Stimulated activated CD8-positive, alpha-beta memory T cell treated with anti-CD3 and anti-CD28 coated beads, Interleukin-15, amount 100 ng/mL, for 48 hours (primary cell): ENCODE measurements around the gene TTC7B.

Experiments used
- DNase-seq, 2 donors: peaks; one replicate each; pipeline ENCODE4 v3.0.0-alpha.2; 2020; ENCODE audit warnings: low read depth in 2 of 2

Gene TTC7B

DNA sequence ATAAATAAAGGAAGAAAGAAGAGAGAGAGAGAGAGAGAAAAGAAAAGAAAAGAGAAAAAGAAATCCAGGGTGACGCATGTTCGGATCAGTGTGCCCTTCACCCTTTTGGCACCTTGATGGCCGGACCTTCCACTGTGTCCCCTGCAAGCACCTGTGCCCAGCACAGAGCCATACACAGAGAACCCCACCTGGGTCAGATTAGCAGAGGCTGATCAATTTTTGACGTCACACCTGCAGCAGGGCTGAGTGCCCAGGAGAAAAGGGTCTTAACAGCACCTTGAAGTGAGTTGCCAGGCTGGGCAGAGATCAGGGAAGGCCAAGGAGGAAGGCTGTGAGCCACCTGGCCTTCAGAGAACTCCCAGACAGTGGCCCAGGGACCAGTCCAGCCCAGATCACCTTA lies 305.0 kb downstream of the TTC7B start:
- DNase-seq, result no peak

DNA sequence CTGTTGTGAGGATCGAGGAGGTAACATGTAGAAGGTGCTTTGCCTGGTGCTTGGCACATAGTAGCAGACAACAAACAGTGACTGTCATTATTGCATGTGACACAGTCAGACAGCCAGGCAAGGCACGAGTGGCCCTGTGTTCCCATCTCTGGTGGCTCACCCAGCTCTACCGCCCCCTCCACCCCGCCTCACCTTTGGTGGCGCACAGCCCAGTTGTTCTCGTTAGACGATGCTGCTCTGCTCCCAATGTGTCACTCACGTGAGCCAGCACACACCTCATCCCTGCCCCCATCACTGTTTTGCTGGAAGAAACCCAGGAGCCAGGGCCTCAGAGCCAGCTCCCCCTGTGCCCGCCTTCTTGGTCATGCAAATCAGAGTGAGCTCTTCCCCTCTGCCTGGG lies 306.1 kb downstream of the TTC7B start:
- DNase-seq, result no peak

DNA sequence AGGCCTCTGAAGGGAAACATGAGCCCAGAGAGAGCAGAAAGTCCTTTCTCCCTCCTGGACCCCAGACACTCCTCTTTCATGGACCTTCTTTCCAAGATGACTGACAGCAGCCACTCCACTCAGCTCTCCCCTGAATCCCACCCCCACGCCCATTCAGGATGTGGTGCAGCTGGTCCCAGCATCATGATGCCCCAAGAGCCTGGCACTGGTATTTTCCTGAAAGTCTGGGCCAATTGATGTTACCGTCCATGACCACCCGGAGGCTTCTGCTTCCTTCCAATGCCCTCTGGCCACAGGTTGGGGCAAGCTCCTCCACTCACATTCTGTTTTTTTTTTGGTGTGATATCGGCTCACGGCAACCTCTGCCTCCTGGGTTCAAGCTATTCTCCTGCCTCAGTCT lies 306.8 kb downstream of the TTC7B start:
- DNase-seq, result no peak

DNA sequence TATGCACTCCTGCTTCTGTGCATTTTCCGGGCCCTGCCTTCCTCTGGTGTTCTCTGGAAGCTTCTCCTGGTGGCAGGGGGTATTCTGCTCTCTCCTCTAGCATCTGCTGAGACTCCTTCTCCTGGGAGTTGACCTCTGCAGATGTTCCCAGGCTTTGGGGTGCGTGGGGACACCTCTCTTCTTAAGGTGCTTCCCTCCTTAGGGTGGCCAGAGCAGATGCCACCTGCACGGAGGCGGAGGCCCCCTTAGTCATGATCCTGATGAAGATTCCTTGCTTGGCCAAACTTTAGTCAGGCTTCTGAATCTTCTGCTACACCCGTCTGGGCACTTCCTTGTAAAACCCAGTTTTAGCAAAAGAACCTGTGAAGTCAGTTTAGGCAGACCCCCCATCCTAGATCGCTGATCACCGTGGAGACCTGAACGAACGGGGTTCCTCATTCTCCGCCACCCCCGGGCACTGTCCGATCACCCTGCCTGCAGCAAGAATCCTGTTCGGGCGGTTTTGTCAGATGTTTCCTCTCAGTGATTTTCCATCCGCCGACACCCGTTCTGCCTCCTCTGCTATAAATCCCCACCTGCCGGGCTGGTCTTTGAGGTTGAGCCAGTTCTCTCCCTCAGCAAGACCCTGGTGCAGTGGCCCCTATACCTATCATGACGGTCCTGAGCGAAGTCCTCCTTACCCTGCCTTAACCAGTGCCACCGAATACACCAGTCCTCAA lies 307.5 kb downstream of the TTC7B start:
- DNase-seq, result no peak

DNA sequence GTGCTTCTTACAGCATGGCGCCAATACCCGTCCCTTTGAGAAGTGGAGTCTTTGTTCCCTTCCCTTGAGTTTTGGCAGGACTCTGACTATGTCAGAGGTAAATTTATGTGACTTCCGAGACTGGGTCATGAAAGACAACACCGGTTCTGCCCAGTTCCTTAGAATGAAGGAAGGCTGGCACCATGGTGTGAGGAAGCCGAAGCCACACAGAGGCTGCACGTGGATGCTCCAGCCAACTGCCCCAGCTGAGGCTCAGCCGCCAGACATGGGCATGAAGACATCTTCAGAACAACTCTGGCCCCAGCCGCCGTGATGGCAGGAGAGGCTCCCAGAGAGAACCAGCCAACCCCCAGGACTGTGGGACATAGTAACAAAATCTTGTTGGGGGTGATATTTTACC lies 308.2 kb downstream of the TTC7B start:
- DNase-seq, result no peak

- no peak for DNase-seq
Observed at GRCh38 chr14:90507428-90507827, 308.8 kb downstream of the TTC7B start.

DNA sequence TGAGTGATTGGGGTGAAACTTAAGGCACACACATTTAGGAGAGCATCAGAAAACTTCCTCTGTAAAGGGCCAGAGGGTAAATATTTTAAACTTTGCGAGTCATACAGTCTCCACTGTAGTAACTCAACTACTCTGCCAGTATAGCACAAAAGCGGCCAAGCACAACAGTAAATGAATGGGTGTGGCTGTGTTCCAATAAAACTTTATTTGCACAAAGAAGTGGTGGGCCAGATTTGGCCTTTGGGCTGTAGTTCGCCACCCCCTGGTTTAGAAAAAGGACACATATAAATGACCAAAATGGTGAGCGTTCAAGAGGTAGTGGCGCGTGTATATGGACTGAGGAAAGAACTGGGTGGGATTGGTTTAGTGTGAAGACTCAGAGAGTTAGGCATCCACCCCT lies 309.5 kb downstream of the TTC7B start:
- no peak for DNase-seq

DNA sequence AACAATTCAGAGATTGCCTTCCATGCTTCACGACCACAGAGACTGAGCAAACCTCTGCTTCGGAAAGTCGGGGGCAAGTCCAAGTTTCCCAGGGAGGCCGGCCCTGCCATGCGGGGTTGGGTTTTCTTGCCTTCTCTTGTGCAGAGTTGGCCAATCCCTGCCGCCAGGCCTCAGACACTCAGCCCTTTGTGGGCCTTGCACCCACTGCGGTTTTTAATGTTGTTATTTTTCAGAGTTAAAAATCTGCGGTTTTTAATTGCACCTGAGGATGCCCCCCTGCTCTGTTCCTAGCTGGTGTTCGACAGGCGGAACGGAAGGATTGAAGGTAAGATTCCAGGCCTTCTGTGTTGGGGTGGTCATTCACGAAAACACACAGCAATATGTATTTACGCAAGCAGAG lies 310.7 kb downstream of the TTC7B start:
- no peak for DNase-seq

- no peak for DNase-seq
Observed at GRCh38 chr14:90504643-90505042, 311.6 kb downstream of the TTC7B start.

- no peak for DNase-seq
Observed at GRCh38 chr14:90503582-90503981, 312.6 kb downstream of the TTC7B start.

GRCh38 chr14:90502760-90503159 lies 313.5 kb downstream of the TTC7B start:
- DNase-seq, result no peak

- no peak for DNase-seq
Observed at GRCh38 chr14:90500665-90501370, 315.4 kb downstream of the TTC7B start.

DNA sequence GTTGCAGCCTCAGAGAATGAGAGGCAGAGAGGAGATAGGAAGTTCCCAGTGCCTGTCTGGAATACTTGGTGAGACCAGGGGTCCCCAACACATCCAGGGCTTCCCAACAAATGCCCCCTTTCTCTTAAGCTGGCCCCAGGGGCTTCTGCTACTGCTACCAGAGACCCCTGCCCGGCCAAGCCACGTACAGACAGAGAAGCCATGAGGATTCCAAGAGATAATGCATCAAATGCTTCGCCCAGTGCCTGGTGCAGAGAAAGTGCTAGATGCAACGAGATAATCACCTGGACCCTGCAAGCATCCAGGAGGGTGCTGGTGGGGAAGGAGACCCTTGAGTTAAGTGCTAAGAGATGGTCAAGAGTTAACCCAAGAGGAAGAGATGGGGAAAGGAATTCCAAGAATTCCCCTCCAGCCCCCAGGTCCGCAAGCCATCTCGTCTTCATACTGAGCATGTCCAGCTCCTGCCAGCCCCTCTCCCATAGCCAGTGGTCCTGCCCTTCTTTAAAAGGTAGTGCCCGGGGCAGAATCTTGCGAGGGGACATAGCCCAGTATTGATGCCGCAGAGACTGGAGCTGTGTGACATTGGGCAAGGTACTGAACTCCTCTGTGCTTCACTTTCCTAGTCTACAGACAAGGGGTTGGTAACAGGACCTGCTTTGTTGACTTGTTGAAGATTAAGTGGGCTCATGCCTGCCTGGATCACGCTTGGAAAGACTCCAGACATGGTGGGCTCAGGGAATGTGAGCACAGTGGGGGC lies 316.1 kb downstream of the TTC7B start:
- no peak for DNase-seq

GRCh38 chr14:90499121-90499520 lies 317.1 kb downstream of the TTC7B start:
- no peak for DNase-seq

DNA sequence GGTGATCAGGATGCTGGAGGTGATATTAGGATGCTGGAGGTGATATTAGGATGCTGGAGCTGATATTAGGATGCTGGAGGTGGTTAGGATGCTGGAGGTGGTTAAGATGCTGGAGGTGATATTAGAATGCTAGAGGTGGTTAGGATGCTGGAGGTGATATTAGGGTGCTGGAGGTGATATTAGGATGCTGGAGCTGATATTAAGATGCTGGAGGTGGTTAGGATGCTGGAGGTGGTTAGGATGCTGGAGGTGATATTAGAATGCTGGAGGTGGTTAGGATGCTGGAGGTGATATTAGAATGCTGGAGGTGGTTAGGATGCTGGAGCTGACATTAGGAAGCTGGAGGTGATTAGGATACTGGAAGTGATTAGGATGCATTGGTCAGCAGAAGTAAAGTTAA lies 318.0 kb downstream of the TTC7B start:
- no peak for DNase-seq

DNA sequence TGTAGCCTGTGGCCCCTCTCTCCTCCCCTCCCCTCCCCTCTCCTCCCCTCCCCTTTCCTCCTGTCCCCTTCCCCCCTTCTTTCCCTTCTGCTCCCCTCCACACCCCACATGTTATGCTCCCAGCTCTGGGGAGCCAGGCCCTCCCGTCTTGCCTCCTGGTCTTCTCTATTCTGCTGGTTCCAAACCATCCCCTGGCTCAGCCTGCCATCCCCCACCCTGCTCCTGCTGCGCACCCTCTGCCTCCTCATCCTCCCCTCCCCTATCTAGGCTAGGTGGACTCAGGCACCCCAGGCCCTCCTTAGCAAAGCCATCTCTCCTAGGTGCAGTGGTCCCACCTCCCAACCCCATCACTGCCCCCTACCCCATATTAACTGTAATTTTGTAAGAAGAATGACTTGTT lies 319.9 kb downstream of the TTC7B start:
- DNase-seq, result no peak

DNA sequence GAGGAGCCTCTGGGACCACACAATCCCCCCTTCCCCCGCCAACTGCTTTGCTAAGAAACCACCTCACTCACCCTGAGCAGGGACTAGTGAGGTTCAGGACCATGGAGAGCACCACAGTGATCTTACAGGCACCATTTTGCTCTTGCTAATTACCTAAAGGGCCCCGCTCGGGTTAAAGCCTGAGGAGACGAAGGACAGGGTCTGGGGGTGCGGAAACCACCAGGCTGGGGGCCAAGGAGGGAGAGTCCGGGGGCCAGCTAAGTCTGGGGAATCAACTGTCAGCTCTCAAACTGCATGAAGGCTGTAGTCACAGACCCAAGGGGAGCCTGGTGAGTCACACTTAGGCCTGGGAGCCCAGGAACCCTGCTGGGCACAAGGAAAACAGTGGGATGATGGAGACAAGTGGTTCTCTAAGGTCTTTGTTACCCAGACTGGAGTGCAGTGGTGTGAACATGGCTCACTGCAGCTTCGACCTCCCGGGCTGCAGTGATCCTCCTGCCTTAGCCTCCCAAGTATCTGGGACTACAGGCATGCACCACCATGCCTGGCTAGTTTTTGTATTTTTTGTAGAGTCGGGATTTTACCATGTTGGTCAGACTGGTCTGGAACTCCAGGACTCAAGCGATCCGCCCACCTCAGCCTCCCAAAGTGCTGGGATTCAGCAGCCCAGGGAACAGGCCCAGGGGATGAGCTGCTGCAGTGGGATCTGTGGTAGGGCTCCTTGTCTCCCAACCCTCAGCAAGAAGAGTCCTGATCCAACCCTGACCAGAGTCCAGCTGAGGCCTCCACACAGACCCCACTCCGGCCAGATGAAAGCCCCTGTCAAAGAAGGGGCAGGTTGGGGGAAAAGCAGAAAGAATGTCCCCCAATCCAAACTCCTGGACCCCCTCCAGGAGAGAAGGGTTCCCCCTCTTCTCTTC lies 320.6 kb downstream of the TTC7B start:
- no peak for DNase-seq

- no peak for DNase-seq
Observed at GRCh38 chr14:90491911-90492531, 324.2 kb downstream of the TTC7B start.

- no peak for DNase-seq
Observed at GRCh38 chr14:90491221-90491885, 324.9 kb downstream of the TTC7B start.

DNA sequence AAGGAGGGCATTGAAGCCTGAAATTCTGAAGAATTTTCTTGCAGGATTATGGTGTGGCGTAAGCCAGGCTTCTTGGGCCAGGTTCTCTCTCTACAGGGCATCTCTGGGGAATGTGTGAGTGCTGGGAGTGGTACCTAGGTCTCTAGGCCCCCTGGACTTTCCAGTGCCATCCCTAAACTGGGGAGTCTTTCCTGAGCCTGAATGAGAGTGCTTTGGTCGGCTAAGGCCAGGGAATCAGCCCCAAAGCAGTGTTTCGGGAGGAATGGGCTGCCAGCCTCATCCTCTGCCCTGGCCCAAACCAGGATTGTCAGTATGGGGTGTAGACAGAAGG lies 325.5 kb downstream of the TTC7B start:
- no peak for DNase-seq
